SK-N-SH (cell line): ENCODE data around the gene ATL2. TPM values are rescaled to one million over a fixed set of nuclear protein-coding genes. Genes with fewer than 3 reads are reported as not detected.

ENCODE experiments used
- CTCF ChIA-PET: fragments of 300-600, 350-600 bp; formaldehyde crosslinking; extraction: SDS; loops from one replicate; lab custom pipeline; 2021; lab: Yijun Ruan, JAX
- POLR2A ChIA-PET: fragments of 350-600 bp; sonication (Branson Sonifier 250); formaldehyde crosslinking; extraction: SDS; loops from one replicate; lab custom pipeline; 2020; ENCODE audit warnings: antibody characterized with exemption, inconsistent platforms; lab: Yijun Ruan, JAX
- DNase-seq: peaks from one replicate; pipeline ENCODE4 v3.0.0; 2012
- H2AFZ ChIP-seq: fragments of 200-600 bp; sonication (generic); 2 replicates; pipeline ENCODE4 v1.8.1; 2016; ENCODE audit warnings: antibody characterized with exemption, mild to moderate bottlenecking, low read depth
- H3F3A ChIP-seq: fragments of 200-600 bp; sonication (generic); replicated peaks from 2 replicates; pipeline ENCODE3; 2016; ENCODE audit warnings: antibody characterized with exemption, mild to moderate bottlenecking; ENCODE audit not compliant: insufficient read depth
- H3K27ac ChIP-seq, 2 experiments: fragments of 200-500 bp in 1 of 2; fragments of 200-600 bp in 1 of 2; sonication (Bioruptor generic) in 1 of 2; sonication (generic), shearing (Covaris generic) in 1 of 2; 2 replicates each; pipeline versions ENCODE4 v1.5.1 to v1.6.1; 2014 to 2016; ENCODE audit warnings: low read depth in 2 of 2, inconsistent platforms in 1 of 2, low read length in 1 of 2, mild to moderate bottlenecking in 1 of 2, mixed read lengths in 1 of 2
- H3K27me3 ChIP-seq: fragments of 200-600 bp; sonication (generic), shearing (Covaris generic); 2 replicates; pipeline ENCODE4 v1.6.1; 2016; ENCODE audit warnings: mixed run types; ENCODE audit not compliant: insufficient read depth
- H3K36me3 ChIP-seq, 2 experiments: fragments of 200-500 bp in 1 of 2; fragments of 200-600 bp in 1 of 2; sonication (Bioruptor generic) in 1 of 2; sonication (generic) in 1 of 2; replicated peaks in 1 of 2; 2 replicates each; pipeline versions ENCODE3 to v1.5.1; 2014 to 2016; ENCODE audit warnings: low read length in 1 of 2, mild to moderate bottlenecking in 1 of 2; ENCODE audit not compliant: insufficient read depth in 2 of 2, control insufficient read depth in 1 of 2
- H3K4me1 ChIP-seq, 2 experiments: fragments of 200-500 bp in 1 of 2; fragments of 200-600 bp in 1 of 2; sonication (Bioruptor generic) in 1 of 2; sonication (generic), shearing (Covaris generic) in 1 of 2; 2 replicates each; pipeline versions ENCODE4 v1.5.1 to v1.6.1; 2014 to 2016; ENCODE audit warnings: low read depth in 1 of 2, low read length in 1 of 2, mixed run types in 1 of 2; ENCODE audit not compliant: insufficient read depth in 2 of 2, control insufficient read depth in 1 of 2
- H3K4me2 ChIP-seq: fragments of 200-600 bp; sonication (generic), shearing (Covaris generic); 2 replicates; pipeline ENCODE4 v1.6.1; 2017; ENCODE audit warnings: mixed run types
- H3K4me3 ChIP-seq, 2 experiments: fragments of 200-500 bp in 1 of 2; fragments of 200-600 bp in 1 of 2; sonication (Bioruptor generic) in 1 of 2; sonication (generic), shearing (Covaris generic) in 1 of 2; 2 replicates each; pipeline versions ENCODE4 v1.5.1 to v1.8.1; 2014 to 2016; ENCODE audit warnings: low read depth in 2 of 2, inconsistent platforms in 1 of 2, low read length in 1 of 2, mild to moderate bottlenecking in 1 of 2, mixed read lengths in 1 of 2, moderate library complexity in 1 of 2
- H3K79me2 ChIP-seq: fragments of 200-600 bp; sonication (generic); 2 replicates; pipeline ENCODE4 v1.8.1; 2017; ENCODE audit warnings: mild to moderate bottlenecking; ENCODE audit not compliant: insufficient read depth
- H3K9ac ChIP-seq: fragments of 200-600 bp; sonication (generic); 2 replicates; pipeline ENCODE4 v1.6.1; 2017; ENCODE audit warnings: mixed run types
- H3K9me2 ChIP-seq: fragments of 200-600 bp; sonication (generic); 2 replicates; pipeline ENCODE4 v1.6.1; 2017; ENCODE audit warnings: mixed run types
- H3K9me3 ChIP-seq: fragments of 200-600 bp; sonication (generic); 2 replicates; pipeline ENCODE4 v1.6.1; 2017; ENCODE audit warnings: mixed run types, mild to moderate bottlenecking, moderate library complexity
- H4K20me1 ChIP-seq: fragments of 200-600 bp; sonication (generic); 2 replicates; pipeline ENCODE4 v1.6.1; 2017; ENCODE audit warnings: mild to moderate bottlenecking, mixed run types; ENCODE audit not compliant: insufficient read depth
- EP300 ChIP-seq, 2 experiments: IDR thresholded peaks; 2 replicates each; pipeline versions ENCODE4 v1.4.0 to v1.6.1; 2012; ENCODE audit warnings: borderline replicate concordance in 1 of 2, low read depth in 1 of 2, low read length in 1 of 2
- EZH2phosphoT487 ChIP-seq: fragments of 200-600 bp; sonication (generic); IDR thresholded peaks from 2 replicates; pipeline ENCODE4 v1.6.1; 2017; ENCODE audit warnings: low read depth, mixed run types, mild to moderate bottlenecking, antibody characterized with exemption, moderate library complexity, borderline replicate concordance
- FOXJ3 ChIP-seq: sonication (generic); formaldehyde crosslinking; IDR thresholded peaks from 2 replicates; pipeline ENCODE4 v1.5.1; 2020; ENCODE audit warnings: mild to moderate bottlenecking, missing genetic modification reagents
- FOXM1 ChIP-seq: IDR thresholded peaks from 2 replicates; pipeline ENCODE4 v1.4.0; 2012; ENCODE audit warnings: low read depth, mild to moderate bottlenecking
- GABPA ChIP-seq: IDR thresholded peaks from 2 replicates; pipeline ENCODE4 v1.4.0; 2012; ENCODE audit warnings: low read depth, mild to moderate bottlenecking
- GATA2 ChIP-seq: sonication (generic); formaldehyde crosslinking; IDR thresholded peaks from 2 replicates; pipeline ENCODE4 v1.5.0; 2020; ENCODE audit warnings: mild to moderate bottlenecking, missing genetic modification reagents
- JUND ChIP-seq: IDR thresholded peaks from 2 replicates; pipeline ENCODE4 v1.4.0; 2012
- MEF2A ChIP-seq: IDR thresholded peaks from 2 replicates; pipeline ENCODE4 v1.4.0; 2012; ENCODE audit warnings: low read depth, borderline replicate concordance
- NFIC ChIP-seq: IDR thresholded peaks from 2 replicates; pipeline ENCODE4 v1.4.0; 2012; ENCODE audit warnings: borderline replicate concordance
- PBX3 ChIP-seq: IDR thresholded peaks from 2 replicates; pipeline ENCODE4; 2012
- RAD21 ChIP-seq: IDR thresholded peaks from 2 replicates; pipeline ENCODE4 v1.6.1; 2012; ENCODE audit warnings: mild to moderate bottlenecking, low read length
- RCOR1 ChIP-seq: fragments of 150-350 bp; IDR thresholded peaks from 2 replicates; pipeline ENCODE4 v1.6.1; 2017; ENCODE audit warnings: antibody characterized with exemption, low read length
- RFX5 ChIP-seq: IDR thresholded peaks from 2 replicates; pipeline ENCODE4 v1.6.1; 2012; ENCODE audit warnings: mild to moderate bottlenecking, improper control_type of control experiment, low read length
- SIN3A ChIP-seq: IDR thresholded peaks from 2 replicates; pipeline ENCODE4 v1.6.1; 2012; ENCODE audit warnings: low read depth, mild to moderate bottlenecking, low read length, moderate library complexity, borderline replicate concordance
- SMC3 ChIP-seq: IDR thresholded peaks from 2 replicates; pipeline ENCODE4 v1.6.1; 2012; ENCODE audit warnings: low read depth, low read length, improper control_type of control experiment
- TAF1 ChIP-seq: IDR thresholded peaks from 2 replicates; pipeline ENCODE4 v1.6.1; 2012; ENCODE audit warnings: low read depth, mild to moderate bottlenecking, low read length, moderate library complexity, borderline replicate concordance
- TEAD4 ChIP-seq: IDR thresholded peaks from 2 replicates; pipeline ENCODE4 v1.4.0; 2012; ENCODE audit warnings: mild to moderate bottlenecking, borderline replicate concordance; ENCODE audit not compliant: insufficient read depth
- YY1 ChIP-seq: IDR thresholded peaks from 2 replicates; pipeline ENCODE4 v1.4.0; 2012; ENCODE audit warnings: low read depth, mild to moderate bottlenecking
- WGBS: methylation state at CpG from one replicate; pipeline ENCODE4 v1.1.6; 2017; ENCODE audit warnings: low lambda C conversion rate; 5-methylcytosine and 5-hydroxymethylcytosine counted together
- polyA plus RNA-seq, 3 experiments: library from polyadenylated mRNA; depleted of rRNA; stranded (reverse); fragments of >200 nt; gene quantifications; 2 replicates each; pipeline ENCODE4 v1.2.3, GENCODE V29; 2012
- TF ChIP-seq, protein P1 (sequence below): IDR thresholded peaks from 2 replicates; pipeline ENCODE4 v1.6.1; 2012; ENCODE audit warnings: mild to moderate bottlenecking, low read depth, low read length, moderate library complexity
- TF ChIP-seq, protein P2 (sequence below): IDR thresholded peaks from 2 replicates; pipeline ENCODE4 v1.4.0; 2012; ENCODE audit warnings: low read depth, borderline replicate concordance
- TF ChIP-seq, protein P3 (sequence below): fragments of 150-350 bp; IDR thresholded peaks from 2 replicates; pipeline ENCODE4 v1.6.1; 2017; ENCODE audit warnings: antibody characterized with exemption, low read length, low read depth, borderline replicate concordance
- TF ChIP-seq, protein P4 (sequence below): IDR thresholded peaks from 2 replicates; pipeline ENCODE4 v1.4.0; 2012; ENCODE audit warnings: low read depth

ATL2 gene
- polyA plus RNA-seq, 1 of the 3 experiments (the other 2 are of a cell fraction), result 55.8 TPM

DNA sequence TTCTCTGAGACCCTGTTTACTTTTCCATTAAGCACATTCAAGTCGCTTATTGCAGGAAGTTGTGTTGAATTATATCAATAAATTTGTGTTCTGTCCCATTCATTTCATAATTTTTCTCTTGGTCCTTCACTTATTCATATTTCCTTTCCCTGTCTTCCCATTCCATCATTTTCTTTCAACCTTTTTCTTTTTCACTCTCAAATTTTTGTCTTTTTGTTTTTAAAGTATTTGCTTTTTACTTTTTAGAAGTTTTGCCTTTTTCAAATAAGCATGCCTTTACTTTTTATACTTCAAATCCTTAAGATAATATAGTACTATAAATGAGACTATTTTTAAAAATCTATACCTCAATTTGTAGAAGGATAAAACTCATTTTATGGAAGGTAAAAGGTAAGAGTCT lies 120.5 kb downstream of the ATL2 start:
- Histone ChIP-seq H3K4me3 (no peak overlapping the region), H3K79me2 (no peaks in the 10 kb centered on the region), H3K27me3 (no peaks in the 10 kb centered on the region), H3K36me3 (no peaks in the 10 kb centered on the region), H3K27ac (no peak overlapping the region), H3K9me2 (no peaks in the 10 kb centered on the region), H3K4me1 (peaks cover 0 to 2% of the 10 kb centered on the region in 2 experiments; a peak in 2 of 4 replicates), H2AFZ (no peak overlapping the region), H3K4me2 (no peak overlapping the region), H4K20me1 (no peaks in the 10 kb centered on the region), H3K9ac (no peak overlapping the region), H3F3A (no peaks in the 10 kb centered on the region), H3K9me3 (no peaks in the 10 kb centered on the region)
- DNase-seq, result no peak
- POLR2A ChIA-PET, result no interaction called here
- CTCF ChIA-PET, result no interaction called here
- 78% methylated on average over 1 of the region's 1 CpG for WGBS
- TF ChIP-seq NFIC (no peak), EP300 (IDR thresholded peaks at IDR 0.05; ENCODE audit: borderline replicate concordance in 1 of 2, low read depth in 1 of 2, low read length in 1 of 2) (no peak), MEF2A (no peak), JUND (no peak), RAD21 (no peak), GATA2 (CRISPR knock-in tag) (no peak), SMC3 (no peak), RFX5 (no peak), GABPA (no peak)
- TF ChIP-seq, protein P1, sequence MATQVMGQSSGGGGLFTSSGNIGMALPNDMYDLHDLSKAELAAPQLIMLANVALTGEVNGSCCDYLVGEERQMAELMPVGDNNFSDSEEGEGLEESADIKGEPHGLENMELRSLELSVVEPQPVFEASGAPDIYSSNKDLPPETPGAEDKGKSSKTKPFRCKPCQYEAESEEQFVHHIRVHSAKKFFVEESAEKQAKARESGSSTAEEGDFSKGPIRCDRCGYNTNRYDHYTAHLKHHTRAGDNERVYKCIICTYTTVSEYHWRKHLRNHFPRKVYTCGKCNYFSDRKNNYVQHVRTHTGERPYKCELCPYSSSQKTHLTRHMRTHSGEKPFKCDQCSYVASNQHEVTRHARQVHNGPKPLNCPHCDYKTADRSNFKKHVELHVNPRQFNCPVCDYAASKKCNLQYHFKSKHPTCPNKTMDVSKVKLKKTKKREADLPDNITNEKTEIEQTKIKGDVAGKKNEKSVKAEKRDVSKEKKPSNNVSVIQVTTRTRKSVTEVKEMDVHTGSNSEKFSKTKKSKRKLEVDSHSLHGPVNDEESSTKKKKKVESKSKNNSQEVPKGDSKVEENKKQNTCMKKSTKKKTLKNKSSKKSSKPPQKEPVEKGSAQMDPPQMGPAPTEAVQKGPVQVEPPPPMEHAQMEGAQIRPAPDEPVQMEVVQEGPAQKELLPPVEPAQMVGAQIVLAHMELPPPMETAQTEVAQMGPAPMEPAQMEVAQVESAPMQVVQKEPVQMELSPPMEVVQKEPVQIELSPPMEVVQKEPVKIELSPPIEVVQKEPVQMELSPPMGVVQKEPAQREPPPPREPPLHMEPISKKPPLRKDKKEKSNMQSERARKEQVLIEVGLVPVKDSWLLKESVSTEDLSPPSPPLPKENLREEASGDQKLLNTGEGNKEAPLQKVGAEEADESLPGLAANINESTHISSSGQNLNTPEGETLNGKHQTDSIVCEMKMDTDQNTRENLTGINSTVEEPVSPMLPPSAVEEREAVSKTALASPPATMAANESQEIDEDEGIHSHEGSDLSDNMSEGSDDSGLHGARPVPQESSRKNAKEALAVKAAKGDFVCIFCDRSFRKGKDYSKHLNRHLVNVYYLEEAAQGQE, result no peak
- TF ChIP-seq, protein P2, sequence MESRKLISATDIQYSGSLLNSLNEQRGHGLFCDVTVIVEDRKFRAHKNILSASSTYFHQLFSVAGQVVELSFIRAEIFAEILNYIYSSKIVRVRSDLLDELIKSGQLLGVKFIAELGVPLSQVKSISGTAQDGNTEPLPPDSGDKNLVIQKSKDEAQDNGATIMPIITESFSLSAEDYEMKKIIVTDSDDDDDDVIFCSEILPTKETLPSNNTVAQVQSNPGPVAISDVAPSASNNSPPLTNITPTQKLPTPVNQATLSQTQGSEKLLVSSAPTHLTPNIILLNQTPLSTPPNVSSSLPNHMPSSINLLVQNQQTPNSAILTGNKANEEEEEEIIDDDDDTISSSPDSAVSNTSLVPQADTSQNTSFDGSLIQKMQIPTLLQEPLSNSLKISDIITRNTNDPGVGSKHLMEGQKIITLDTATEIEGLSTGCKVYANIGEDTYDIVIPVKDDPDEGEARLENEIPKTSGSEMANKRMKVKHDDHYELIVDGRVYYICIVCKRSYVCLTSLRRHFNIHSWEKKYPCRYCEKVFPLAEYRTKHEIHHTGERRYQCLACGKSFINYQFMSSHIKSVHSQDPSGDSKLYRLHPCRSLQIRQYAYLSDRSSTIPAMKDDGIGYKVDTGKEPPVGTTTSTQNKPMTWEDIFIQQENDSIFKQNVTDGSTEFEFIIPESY, result no peak

DNA sequence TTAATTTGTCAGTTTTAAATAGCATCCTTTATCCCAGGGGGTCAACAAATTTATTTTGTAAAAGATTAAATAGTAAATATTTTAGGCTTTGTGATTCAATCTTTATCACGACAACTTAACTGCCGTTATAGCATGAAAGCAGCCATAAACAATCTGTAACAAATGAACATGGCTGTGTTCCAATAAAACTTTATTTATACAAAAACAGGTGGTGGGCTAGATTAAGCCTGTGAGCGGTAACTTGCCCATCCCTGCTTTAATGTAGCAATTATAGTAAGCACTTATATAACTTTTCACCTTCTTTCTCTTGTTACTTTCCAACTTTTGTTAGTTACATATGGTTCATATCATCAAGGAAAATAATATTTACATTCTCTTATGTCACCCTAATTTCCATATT lies 121.9 kb downstream of the ATL2 start:
- Histone ChIP-seq H2AFZ (no peak overlapping the region), H3K4me2 (no peak overlapping the region), H3K79me2 (no peaks in the 10 kb centered on the region), H3F3A (no peaks in the 10 kb centered on the region), H3K36me3 (no peaks in the 10 kb centered on the region), H3K9me2 (no peaks in the 10 kb centered on the region), H3K9ac (no peak overlapping the region), H3K27ac (no peak overlapping the region), H3K9me3 (no peaks in the 10 kb centered on the region), H3K4me3 (no peak overlapping the region), H3K27me3 (no peaks in the 10 kb centered on the region), H4K20me1 (no peaks in the 10 kb centered on the region), H3K4me1 (peaks cover 0 to 2% of the 10 kb centered on the region in 2 experiments; a peak in 2 of 4 replicates)
- WGBS, result 93% methylated on average over 3 of the region's 3 CpGs
- no peak for DNase-seq
- ChIA-PET CTCF (no interaction called here), POLR2A (no interaction called here)
- TF ChIP-seq TAF1 (no peak), EZH2phosphoT487 (no peak), MEF2A (no peak), YY1 (no peak), GATA2 (CRISPR knock-in tag) (no peak), FOXM1 (no peak), SMC3 (no peak), JUND (no peak), SIN3A (no peak), FOXJ3 (no peak), TEAD4 (no peak), RCOR1 (no peak), PBX3 (no peak)
- TF ChIP-seq, protein P3, sequence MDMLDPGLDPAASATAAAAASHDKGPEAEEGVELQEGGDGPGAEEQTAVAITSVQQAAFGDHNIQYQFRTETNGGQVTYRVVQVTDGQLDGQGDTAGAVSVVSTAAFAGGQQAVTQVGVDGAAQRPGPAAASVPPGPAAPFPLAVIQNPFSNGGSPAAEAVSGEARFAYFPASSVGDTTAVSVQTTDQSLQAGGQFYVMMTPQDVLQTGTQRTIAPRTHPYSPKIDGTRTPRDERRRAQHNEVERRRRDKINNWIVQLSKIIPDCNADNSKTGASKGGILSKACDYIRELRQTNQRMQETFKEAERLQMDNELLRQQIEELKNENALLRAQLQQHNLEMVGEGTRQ, result no peak
- TF ChIP-seq, protein P4, sequence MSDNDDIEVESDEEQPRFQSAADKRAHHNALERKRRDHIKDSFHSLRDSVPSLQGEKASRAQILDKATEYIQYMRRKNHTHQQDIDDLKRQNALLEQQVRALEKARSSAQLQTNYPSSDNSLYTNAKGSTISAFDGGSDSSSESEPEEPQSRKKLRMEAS, result no peak
